HL-60 (cell line): ENCODE data around the gene SNX10.
"Not testable (repeated sequence)": the region's sequence is repeated elsewhere in the genome, so short reads cannot be mapped to it uniquely, and the experiment has no call there.

ENCODE experiments used
- DNase-seq, 2 experiments: peaks; one replicate each; pipeline ENCODE4 v3.0.0-alpha.2; 2010 to 2020; ENCODE audit warnings: low read depth in 1 of 2, low spot score in 1 of 2
- H3K27ac ChIP-seq: fragments of 250-450 bp; sonication (Bioruptor Pico); replicated peaks from 2 replicates; pipeline ENCODE4 v1.5.1; 2020; ENCODE audit warnings: mild to moderate bottlenecking, moderate library complexity
- H3K27me3 ChIP-seq: fragments of 250-450 bp; sonication (Bioruptor Pico); 2 replicates; pipeline ENCODE4 v1.5.1; 2021; ENCODE audit warnings: mild to moderate bottlenecking, moderate library complexity; ENCODE audit not compliant: insufficient read depth, poor library complexity, severe bottlenecking
- H3K4me3 ChIP-seq: replicated peaks from 2 replicates; pipeline ENCODE4 v1.5.1; 2011; ENCODE audit warnings: mild to moderate bottlenecking, control low read depth, low read length; ENCODE audit not compliant: insufficient read depth
- GABPA ChIP-seq: IDR thresholded peaks from 2 replicates; pipeline ENCODE4 v1.6.1; 2012; ENCODE audit warnings: low read depth
- POLR2AphosphoS5 ChIP-seq: IDR thresholded peaks from 2 replicates; pipeline ENCODE4 v1.6.1; 2012; ENCODE audit warnings: low read depth
- SPI1 ChIP-seq: IDR thresholded peaks from 2 replicates; pipeline ENCODE4 v1.6.1; 2012; ENCODE audit warnings: low read depth, mild to moderate bottlenecking, borderline replicate concordance
- long read RNA-seq: library from polyadenylated mRNA; unstranded; transcript quantifications from one replicate; pipeline ENCODE4 v2.0.0, GENCODE V29; 2020
- TF ChIP-seq, protein P1 (sequence below): IDR thresholded peaks from 2 replicates; pipeline ENCODE4 v1.6.1; 2012; ENCODE audit warnings: low read depth; ENCODE audit not compliant: insufficient replicate concordance
- TF ChIP-seq, protein P2 (sequence below): IDR thresholded peaks from one replicate; pipeline ENCODE4 v1.5.1; 2011; ENCODE audit warnings: low read length, control low read depth, inconsistent platforms; ENCODE audit not compliant: insufficient read depth

The SNX10 gene
- long read RNA-seq, transcript SNX10-201 (7 exons, 2,546 nt), result major isoform, 163 of 198 reads
- long read RNA-seq, partial matches to known transcripts, result 5 of 198 reads
- long read RNA-seq, other reads (novel, unspliced or antisense), result 28 of 198 reads

GRCh38 chr7:26291699-26292538 lies at the start of gene SNX10:
Gene SNX10, plus strand, starts transcription at chr7:26291862. Its CDS starts 54,581 bp downstream, at chr7:26346443.
- peak; percentile 62 to 79 for DNase-seq
- peak within 1 kb of the TSS; percentile 84 for H3K27ac ChIP-seq
- H3K27me3 ChIP-seq, result no peaks in the 10 kb centered on the region
- TF ChIP-seq SPI1, result peak; percentile 22; the same call in 1 of the 2 replicates
- TF ChIP-seq, protein P1, sequence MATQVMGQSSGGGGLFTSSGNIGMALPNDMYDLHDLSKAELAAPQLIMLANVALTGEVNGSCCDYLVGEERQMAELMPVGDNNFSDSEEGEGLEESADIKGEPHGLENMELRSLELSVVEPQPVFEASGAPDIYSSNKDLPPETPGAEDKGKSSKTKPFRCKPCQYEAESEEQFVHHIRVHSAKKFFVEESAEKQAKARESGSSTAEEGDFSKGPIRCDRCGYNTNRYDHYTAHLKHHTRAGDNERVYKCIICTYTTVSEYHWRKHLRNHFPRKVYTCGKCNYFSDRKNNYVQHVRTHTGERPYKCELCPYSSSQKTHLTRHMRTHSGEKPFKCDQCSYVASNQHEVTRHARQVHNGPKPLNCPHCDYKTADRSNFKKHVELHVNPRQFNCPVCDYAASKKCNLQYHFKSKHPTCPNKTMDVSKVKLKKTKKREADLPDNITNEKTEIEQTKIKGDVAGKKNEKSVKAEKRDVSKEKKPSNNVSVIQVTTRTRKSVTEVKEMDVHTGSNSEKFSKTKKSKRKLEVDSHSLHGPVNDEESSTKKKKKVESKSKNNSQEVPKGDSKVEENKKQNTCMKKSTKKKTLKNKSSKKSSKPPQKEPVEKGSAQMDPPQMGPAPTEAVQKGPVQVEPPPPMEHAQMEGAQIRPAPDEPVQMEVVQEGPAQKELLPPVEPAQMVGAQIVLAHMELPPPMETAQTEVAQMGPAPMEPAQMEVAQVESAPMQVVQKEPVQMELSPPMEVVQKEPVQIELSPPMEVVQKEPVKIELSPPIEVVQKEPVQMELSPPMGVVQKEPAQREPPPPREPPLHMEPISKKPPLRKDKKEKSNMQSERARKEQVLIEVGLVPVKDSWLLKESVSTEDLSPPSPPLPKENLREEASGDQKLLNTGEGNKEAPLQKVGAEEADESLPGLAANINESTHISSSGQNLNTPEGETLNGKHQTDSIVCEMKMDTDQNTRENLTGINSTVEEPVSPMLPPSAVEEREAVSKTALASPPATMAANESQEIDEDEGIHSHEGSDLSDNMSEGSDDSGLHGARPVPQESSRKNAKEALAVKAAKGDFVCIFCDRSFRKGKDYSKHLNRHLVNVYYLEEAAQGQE, result no peak
- H3K4me3 ChIP-seq, result peak within 1 kb of the TSS; percentile 80

DNA sequence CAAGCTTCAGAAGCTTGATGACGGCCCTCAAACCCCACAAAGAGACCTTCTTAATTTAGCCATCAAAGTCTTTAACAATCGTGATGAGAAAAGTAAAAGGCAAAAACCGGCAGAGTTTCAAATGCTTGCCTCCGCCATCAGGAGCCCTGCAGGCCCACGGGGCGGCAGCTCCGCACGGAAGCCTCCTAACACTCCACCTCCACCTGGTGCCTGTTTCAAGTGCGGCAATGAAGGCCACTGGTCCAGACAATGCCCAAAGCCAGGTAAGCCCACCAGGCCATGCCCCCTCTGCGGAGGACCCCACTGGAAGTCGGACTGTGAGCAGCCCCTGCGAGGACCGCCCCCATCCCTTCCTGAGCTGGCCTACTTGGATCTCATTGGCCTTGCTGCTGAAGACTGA lies 46.5 kb upstream of the SNX10 start:
- H3K4me3 ChIP-seq, result no peak overlapping the region
- DNase-seq, result no peak
- H3K27me3 ChIP-seq, result no peaks in the 10 kb centered on the region
- no peak overlapping the region for H3K27ac ChIP-seq
- no peak for TF ChIP-seq POLR2AphosphoS5
- no peak for TF ChIP-seq GABPA
- TF ChIP-seq, protein P2, sequence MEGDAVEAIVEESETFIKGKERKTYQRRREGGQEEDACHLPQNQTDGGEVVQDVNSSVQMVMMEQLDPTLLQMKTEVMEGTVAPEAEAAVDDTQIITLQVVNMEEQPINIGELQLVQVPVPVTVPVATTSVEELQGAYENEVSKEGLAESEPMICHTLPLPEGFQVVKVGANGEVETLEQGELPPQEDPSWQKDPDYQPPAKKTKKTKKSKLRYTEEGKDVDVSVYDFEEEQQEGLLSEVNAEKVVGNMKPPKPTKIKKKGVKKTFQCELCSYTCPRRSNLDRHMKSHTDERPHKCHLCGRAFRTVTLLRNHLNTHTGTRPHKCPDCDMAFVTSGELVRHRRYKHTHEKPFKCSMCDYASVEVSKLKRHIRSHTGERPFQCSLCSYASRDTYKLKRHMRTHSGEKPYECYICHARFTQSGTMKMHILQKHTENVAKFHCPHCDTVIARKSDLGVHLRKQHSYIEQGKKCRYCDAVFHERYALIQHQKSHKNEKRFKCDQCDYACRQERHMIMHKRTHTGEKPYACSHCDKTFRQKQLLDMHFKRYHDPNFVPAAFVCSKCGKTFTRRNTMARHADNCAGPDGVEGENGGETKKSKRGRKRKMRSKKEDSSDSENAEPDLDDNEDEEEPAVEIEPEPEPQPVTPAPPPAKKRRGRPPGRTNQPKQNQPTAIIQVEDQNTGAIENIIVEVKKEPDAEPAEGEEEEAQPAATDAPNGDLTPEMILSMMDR, result no peak
- TF ChIP-seq, protein P1, result no peak
- TF ChIP-seq SPI1, result no peak

- peak in 1 of 2 experiments; percentile 13 for DNase-seq
- Histone ChIP-seq H3K4me3 (no peak overlapping the region), H3K27ac (no peak overlapping the region), H3K27me3 (no peaks in the 10 kb centered on the region)
- TF ChIP-seq, protein P2, result no peak
- TF ChIP-seq SPI1 (no peak), POLR2AphosphoS5 (no peak), GABPA (no peak)
- TF ChIP-seq, protein P1, result no peak
Measured at GRCh38 chr7:26250239-26250638, 41.4 kb upstream of the SNX10 start.

DNA sequence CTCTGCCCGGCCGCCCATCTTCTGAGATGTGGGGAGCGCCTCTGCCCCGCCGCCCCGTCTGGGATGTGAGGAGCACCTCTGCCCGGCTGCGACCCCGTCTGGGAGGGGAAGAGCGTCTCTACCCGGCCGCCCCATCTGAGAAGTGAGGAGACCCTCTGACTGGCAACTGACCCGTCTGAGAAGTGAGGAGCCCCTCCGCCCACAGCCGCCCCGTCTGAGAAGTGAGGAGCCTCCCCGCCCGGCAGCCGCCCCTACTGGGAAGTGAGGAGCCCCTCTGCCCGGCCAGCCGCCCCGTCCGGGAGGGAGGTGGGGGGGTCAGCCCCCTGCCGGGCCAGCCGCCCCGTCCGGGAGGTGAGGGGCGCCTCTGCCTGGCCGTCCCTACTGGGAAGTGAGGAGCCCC lies 29.8 kb upstream of the SNX10 start:
- H3K4me3 ChIP-seq, DNase-seq: not testable (repeated sequence)

More for the DNA sequence above, 29.8 kb upstream of the SNX10 start:
- not testable (repeated sequence) for H3K27ac ChIP-seq, H3K27me3 ChIP-seq
